Erythroblast (primary cell): ENCODE results near the gene GRIK2.

ENCODE experiments used
- GATA1 ChIP-seq: IDR thresholded peaks from 2 replicates; pipeline ENCODE4 v1.6.1; 2011; ENCODE audit warnings: low read depth, mild to moderate bottlenecking, control low read depth, low read length, moderate library complexity
- POLR2A ChIP-seq: IDR thresholded peaks from 2 replicates; pipeline ENCODE4 v1.6.1; 2011; ENCODE audit warnings: mild to moderate bottlenecking, low read length

GRCh38 chr6:101626269-101626668 is 232.8 kb downstream of the GRIK2 start:
- TF ChIP-seq POLR2A (no peak), GATA1 (no peak)
